Right lobe of liver (tissue), 6 donors: ENCODE measurements around the gene HSDL1. TPM values are rescaled to one million over a fixed set of nuclear protein-coding genes. Genes with fewer than 3 reads are reported as not detected.

Source experiments
- ATAC-seq, 4 donors: fragments of 200-7000 bp; cut with Tn5 transposase; one replicate each; pipeline ENCODE4 v1.9.1; 2020; ENCODE audit warnings: mild to moderate bottlenecking in 4 of 4, moderate library complexity in 4 of 4
- DNase-seq, 3 donors: peaks; one replicate each; pipeline ENCODE4 v3.0.0-alpha.2; 2020
- H3K27ac ChIP-seq, 3 donors: fragments of 200-600 bp; one replicate each; pipeline ENCODE4 v1.8.0; 2022
- H3K27me3 ChIP-seq, 2 donors: fragments of 200-600 bp; one replicate each; pipeline ENCODE4 v1.8.0; 2022
- H3K36me3 ChIP-seq, 4 donors: fragments of 200-600 bp; sonication (generic) in 1 of 4; one replicate each; pipeline versions ENCODE4 v1.5.1 to v1.8.0; 2017 to 2022; ENCODE audit warnings: control low read depth in 1 of 4
- H3K4me1 ChIP-seq, 4 donors: fragments of 200-600 bp; sonication (generic) in 1 of 4; one replicate each; pipeline versions ENCODE4 v1.5.1 to v1.8.0; 2017 to 2022; ENCODE audit warnings: control low read depth in 1 of 4
- H3K4me3 ChIP-seq, 3 donors: fragments of 200-600 bp; one replicate each; pipeline ENCODE4 v1.8.0; 2022
- H3K9me3 ChIP-seq, 4 donors: fragments of 200-600 bp; sonication (generic) in 1 of 4; one replicate each; pipeline versions ENCODE4 v1.5.1 to v1.8.0; 2017 to 2022; ENCODE audit warnings: control low read depth in 1 of 4
- POLR2A ChIP-seq: fragments of 450-650 bp; IDR thresholded peaks from one replicate; pipeline ENCODE4 v1.6.1; 2017; ENCODE audit warnings: antibody characterized with exemption, mild to moderate bottlenecking
- WGBS: methylation state at CpG from one replicate; pipeline ENCODE4 v1.1.6; 2018; ENCODE audit warnings: low coverage, low lambda C conversion rate; ENCODE audit not compliant: insufficient coverage; ENCODE audit errors: missing lambda C conversion rate; 5-methylcytosine and 5-hydroxymethylcytosine counted together
- intact Hi-C, 2 donors: fragments of 100-400 bp; cut with DNase I; formaldehyde crosslinking; loops; one replicate each; pipeline versions ENCODE4 v1.11.2 to v1.14.1; 2022
- total RNA-seq, 6 experiments: library from RNA; depleted of rRNA in 2 of 6; stranded (reverse); fragments of >200 nt in 2 of 6; fragmentation: NEBNext Ultra II Directional in 3 of 6; extraction: Animal tissue kit (Norgen Biotek cat#: 25700) in 3 of 6; gene quantifications; one replicate each; pipeline versions ENCODE4 v1.1.0 to v1.2.4, GENCODE V29; 2016 to 2023
- TF ChIP-seq, protein P1 (sequence below), 4 donors: fragments of 200-600 bp in 3 of 4; fragments of 450-650 bp in 1 of 4; IDR thresholded peaks; one replicate each; pipeline versions ENCODE4 v1.5.1 to v1.8.0; 2016 to 2022; ENCODE audit warnings: antibody characterized with exemption in 4 of 4, mild to moderate bottlenecking in 2 of 4
- donor health status: DM: no; HTN: yes; CAD: no.
- donor health status: DM: no; HTN: no; CAD: no.
- donor health status: DM: no; HTN: no; CAD: no.
- donor health status: DM: no; HTN: yes; CAD: no.
- donor health status: DM: no; HTN: yes; CAD: no.

Gene HSDL1
- total RNA-seq, 6 experiments from 2014 or later: 4.3 to 8.1 (median 6.2) TPM

DNA sequence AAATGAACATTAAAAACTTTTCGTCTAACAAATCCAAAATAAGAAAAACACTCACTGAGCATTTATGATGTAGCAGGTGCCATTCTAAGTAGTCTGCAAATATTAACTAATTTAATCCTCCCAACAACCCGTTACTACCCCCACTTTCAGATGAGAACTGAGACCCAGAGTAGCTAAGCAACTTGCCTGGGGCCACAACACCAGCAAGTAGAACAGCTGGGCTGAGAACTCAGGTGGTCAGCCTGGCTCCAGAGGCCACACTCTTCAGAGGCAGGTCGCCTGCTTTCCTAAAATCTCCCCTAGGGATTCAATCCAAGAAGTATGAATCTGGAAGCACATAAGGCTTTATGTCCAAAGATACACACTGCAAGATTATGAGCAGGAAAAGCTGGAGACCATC lies 34.5 kb downstream of the HSDL1 start:
- peaks cover 0 to 7% (median 0%) of the 10 kb centered on the region in 4 donors for H3K4me1 ChIP-seq
- no peak for DNase-seq
- ATAC-seq: no peak
- TF ChIP-seq POLR2A: no peak
- TF ChIP-seq, protein P1, sequence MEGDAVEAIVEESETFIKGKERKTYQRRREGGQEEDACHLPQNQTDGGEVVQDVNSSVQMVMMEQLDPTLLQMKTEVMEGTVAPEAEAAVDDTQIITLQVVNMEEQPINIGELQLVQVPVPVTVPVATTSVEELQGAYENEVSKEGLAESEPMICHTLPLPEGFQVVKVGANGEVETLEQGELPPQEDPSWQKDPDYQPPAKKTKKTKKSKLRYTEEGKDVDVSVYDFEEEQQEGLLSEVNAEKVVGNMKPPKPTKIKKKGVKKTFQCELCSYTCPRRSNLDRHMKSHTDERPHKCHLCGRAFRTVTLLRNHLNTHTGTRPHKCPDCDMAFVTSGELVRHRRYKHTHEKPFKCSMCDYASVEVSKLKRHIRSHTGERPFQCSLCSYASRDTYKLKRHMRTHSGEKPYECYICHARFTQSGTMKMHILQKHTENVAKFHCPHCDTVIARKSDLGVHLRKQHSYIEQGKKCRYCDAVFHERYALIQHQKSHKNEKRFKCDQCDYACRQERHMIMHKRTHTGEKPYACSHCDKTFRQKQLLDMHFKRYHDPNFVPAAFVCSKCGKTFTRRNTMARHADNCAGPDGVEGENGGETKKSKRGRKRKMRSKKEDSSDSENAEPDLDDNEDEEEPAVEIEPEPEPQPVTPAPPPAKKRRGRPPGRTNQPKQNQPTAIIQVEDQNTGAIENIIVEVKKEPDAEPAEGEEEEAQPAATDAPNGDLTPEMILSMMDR (IDR thresholded peaks at IDR 0.05): no peak
- 61% methylated on average over 2 of the region's 3 CpGs for WGBS
- no peak overlapping the region for H3K27ac ChIP-seq
- no peaks in the 10 kb centered on the region for H3K27me3 ChIP-seq
- H3K36me3 ChIP-seq: peaks cover 0 to 3% (median 0%) of the 10 kb centered on the region in 4 donors
- intact Hi-C loops: no loop called here
- no peaks in the 10 kb centered on the region for H3K9me3 ChIP-seq
- H3K4me3 ChIP-seq: no peak overlapping the region

GRCh38 chr16:84109598-84110335 lies 35.2 kb downstream of the HSDL1 start:
- Histone ChIP-seq H3K27me3 (no peaks in the 10 kb centered on the region), H3K27ac (no peak overlapping the region), H3K4me1 (no peaks in the 10 kb centered on the region), H3K9me3 (no peaks in the 10 kb centered on the region), H3K4me3 (no peak overlapping the region), H3K36me3 (peaks cover 0 to 3% (median 0%) of the 10 kb centered on the region in 4 donors)
- intact Hi-C loops: no loop called here
- TF ChIP-seq POLR2A: no peak
- TF ChIP-seq, protein P1 (IDR thresholded peaks at IDR 0.05): no peak
- no peak for DNase-seq
- whole genome bisulfite sequencing: 67% methylated on average over 5 of the region's 6 CpGs
- ATAC-seq: no peak

GRCh38 chr16:84107921-84108320 lies 37.1 kb downstream of the HSDL1 start:
- no peak overlapping the region for H3K27ac ChIP-seq
- H3K27me3 ChIP-seq: no peaks in the 10 kb centered on the region
- no peaks in the 10 kb centered on the region for H3K4me1 ChIP-seq
- TF ChIP-seq POLR2A: no peak
- TF ChIP-seq, protein P1 (IDR thresholded peaks at IDR 0.05): no peak
- ATAC-seq (no peak), DNase-seq (no peak)
- WGBS: 100% methylated on average over 1 of the region's 2 CpGs
- H3K36me3 ChIP-seq: peaks cover 0 to 3% (median 0%) of the 10 kb centered on the region in 4 donors
- no peak overlapping the region for H3K4me3 ChIP-seq
- intact Hi-C loops: no loop called here
- no peaks in the 10 kb centered on the region for H3K9me3 ChIP-seq

GRCh38 chr16:84105948-84106740 lies 38.8 kb downstream of the HSDL1 start:
- Histone ChIP-seq H3K27me3 (no peaks in the 10 kb centered on the region), H3K4me3 (no peak overlapping the region), H3K27ac (no peak overlapping the region), H3K9me3 (no peaks in the 10 kb centered on the region), H3K36me3 (peaks cover 0 to 8% (median 2%) of the 10 kb centered on the region in 4 donors), H3K4me1 (no peaks in the 10 kb centered on the region)
- DNase-seq (no peak), ATAC-seq (no peak)
- intact Hi-C loops: no loop called here
- TF ChIP-seq POLR2A: no peak
- TF ChIP-seq, protein P1 (IDR thresholded peaks at IDR 0.05): no peak
- 84% methylated on average over 10 of the region's 13 CpGs for WGBS
